ENCODE results near the gene NCOR1.
A peak's percentile ranks its signal among the peaks of the same experiment; 100 is the strongest.
"Not testable (repeated sequence)": the region's sequence is repeated elsewhere in the genome, so short reads cannot be mapped to it uniquely, and the experiment has no call there.

The NCOR1 gene

GRCh38 chr17:16085066-16085699 lies 130.2 kb downstream of the NCOR1 start:
- FAIRE-seq, result no peak

- no peak for FAIRE-seq
Observed at GRCh38 chr17:16083223-16083622, 132.1 kb downstream of the NCOR1 start.

GRCh38 chr17:16081507-16082087 lies 133.7 kb downstream of the NCOR1 start:
- no peak for FAIRE-seq

GRCh38 chr17:16080366-16080765 lies 135.0 kb downstream of the NCOR1 start:
- FAIRE-seq, result no peak

- FAIRE-seq, result peak; percentile 49
Observed at GRCh38 chr17:16075949-16076348, 139.4 kb downstream of the NCOR1 start.

GRCh38 chr17:16074423-16074822 lies 140.9 kb downstream of the NCOR1 start:
- no peak for FAIRE-seq

- no peak for FAIRE-seq
Observed at GRCh38 chr17:16073845-16074244, 141.5 kb downstream of the NCOR1 start.

GRCh38 chr17:16072031-16072430 lies 143.3 kb downstream of the NCOR1 start:
- no peak for FAIRE-seq

GRCh38 chr17:16068323-16068722 lies 147.0 kb downstream of the NCOR1 start:
- no peak for FAIRE-seq

- FAIRE-seq, result no peak
Observed at GRCh38 chr17:16066125-16066524, 149.2 kb downstream of the NCOR1 start.

GRCh38 chr17:16061631-16062030 lies 153.7 kb downstream of the NCOR1 start:
- no peak for FAIRE-seq

- FAIRE-seq, result not testable (repeated sequence)
Observed at GRCh38 chr17:16055139-16055538, 160.2 kb downstream of the NCOR1 start.

GRCh38 chr17:16052486-16052885 lies 162.8 kb downstream of the NCOR1 start:
- no peak for FAIRE-seq

GRCh38 chr17:16050844-16051243 lies 164.5 kb downstream of the NCOR1 start:
- FAIRE-seq, result no peak

- FAIRE-seq, result no peak
Observed at GRCh38 chr17:16048811-16049449, 166.4 kb downstream of the NCOR1 start.

- no peak for FAIRE-seq
Observed at GRCh38 chr17:16046966-16047365, 168.4 kb downstream of the NCOR1 start.

GRCh38 chr17:16044487-16044886 lies 170.8 kb downstream of the NCOR1 start:
- no peak for FAIRE-seq

GRCh38 chr17:16040710-16041251 lies 174.6 kb downstream of the NCOR1 start:
- FAIRE-seq, result no peak

GRCh38 chr17:16037636-16038035 lies 177.7 kb downstream of the NCOR1 start:
- no peak for FAIRE-seq

- FAIRE-seq, result no peak
Observed at GRCh38 chr17:16036261-16036660, 179.1 kb downstream of the NCOR1 start.

GRCh38 chr17:16033729-16034349 lies 181.5 kb downstream of the NCOR1 start:
- FAIRE-seq, result no peak

GRCh38 chr17:16027708-16028584 lies 187.4 kb downstream of the NCOR1 start:
- FAIRE-seq, result no peak

- FAIRE-seq, result no peak
Observed at GRCh38 chr17:16026895-16027294, 188.4 kb downstream of the NCOR1 start.

Measured in colon (tissue), 2 donors.